HepG2 (cell line): ENCODE data around the gene NNAT. TPM values are rescaled to one million over a fixed set of nuclear protein-coding genes. Genes with fewer than 3 reads are reported as not detected.

ENCODE experiments used
- FIP1L1 ChIP-seq: fragments of 200-400 bp; formaldehyde crosslinking; IDR thresholded peaks from 2 replicates; pipeline ENCODE4 v1.6.1; 2018; ENCODE audit warnings: low read depth, mild to moderate bottlenecking, low read length, moderate library complexity, borderline replicate concordance; ENCODE audit not compliant: insufficient read depth
- MZF1 ChIP-seq: sonication (generic); formaldehyde crosslinking; IDR thresholded peaks from 2 replicates; pipeline ENCODE4 v1.8.1; 2023; ENCODE audit warnings: mild to moderate bottlenecking, missing genetic modification reagents, borderline replicate concordance
- PITX1 ChIP-seq: sonication (generic); formaldehyde crosslinking; IDR thresholded peaks from 2 replicates; pipeline ENCODE4 v1.5.1; 2020; ENCODE audit warnings: mild to moderate bottlenecking, missing genetic modification reagents
- RBFOX2 ChIP-seq: fragments of 200-400 bp; formaldehyde crosslinking; IDR thresholded peaks from 2 replicates; pipeline ENCODE4 v1.6.1; 2017; ENCODE audit warnings: low read depth, mild to moderate bottlenecking, low read length
- RFXAP ChIP-seq: sonication (generic); formaldehyde crosslinking; IDR thresholded peaks from 2 replicates; pipeline ENCODE4 v1.4.0; 2020; ENCODE audit warnings: missing genetic modification reagents, borderline replicate concordance
- ZMYM2 ChIP-seq: sonication (generic); formaldehyde crosslinking; IDR thresholded peaks from 2 replicates; pipeline ENCODE4 v1.8.0; 2022; ENCODE audit warnings: mild to moderate bottlenecking, missing genetic modification reagents
- ZNF30 ChIP-seq: sonication (generic); formaldehyde crosslinking; IDR thresholded peaks from 2 replicates; pipeline ENCODE4 v1.5.0; 2020; ENCODE audit warnings: mild to moderate bottlenecking, missing genetic modification reagents
- polyA plus RNA-seq, 8 experiments: library from polyadenylated mRNA; depleted of rRNA in 3 of 8; stranded (reverse) in 7 of 8; unstranded in 1 of 8; fragments of >200 nt; fragmentation: Illumina TruSeq in 4 of 8; extraction: Trizol in 4 of 8; gene quantifications; 2 replicates each; pipeline versions ENCODE4 v1.2.1 to v1.2.3, GENCODE V29; 2011 to 2016; ENCODE audit warnings: low read depth in 4 of 8, missing spikeins in 1 of 8, mixed read lengths in 1 of 8; ENCODE audit not compliant: insufficient read depth in 1 of 8
- total RNA-seq, 5 experiments: library from RNA; depleted of rRNA; stranded (reverse); fragments of >200 nt; fragmentation: Illumina TruSeq; extraction: Trizol; gene quantifications; 2 replicates each; pipeline ENCODE4 v1.2.3, GENCODE V29; 2016; ENCODE audit warnings: low read depth in 1 of 5
- TF ChIP-seq, protein P1 (sequence below): sonication (generic); formaldehyde crosslinking; IDR thresholded peaks from 2 replicates; pipeline ENCODE4 v1.4.0; 2020; ENCODE audit warnings: mild to moderate bottlenecking, missing genetic modification reagents
- TF ChIP-seq, protein P2 (sequence below): sonication (generic); formaldehyde crosslinking; IDR thresholded peaks from 2 replicates; pipeline ENCODE4 v1.5.0; 2020; ENCODE audit warnings: missing genetic modification reagents

Gene NNAT
- total and polyA plus RNA-seq, 2 of the 13 experiments (the other 11 are each of a cell fraction or from before 2014, with no cell fraction given): not detected

DNA sequence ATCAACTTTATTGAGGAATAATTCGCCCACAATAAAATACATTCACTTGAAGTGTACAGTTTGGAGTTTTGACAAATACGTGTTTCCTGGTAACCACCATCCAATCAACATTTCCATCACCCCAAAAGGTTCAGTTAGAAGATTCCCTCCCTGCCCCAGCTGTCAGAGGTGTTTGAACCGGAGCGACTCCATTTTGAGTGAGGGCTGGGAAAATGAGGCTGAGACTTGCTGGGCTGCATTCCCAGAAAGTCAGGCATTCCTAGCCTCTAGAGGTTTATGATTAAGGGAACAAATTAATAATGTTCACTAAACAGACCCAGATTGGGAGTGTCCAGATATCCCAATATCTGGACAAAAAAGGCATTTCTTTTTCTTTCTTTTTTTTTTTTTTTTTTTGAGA is 39.6 kb downstream of the NNAT start (continued):
- TF ChIP-seq, protein P1, sequence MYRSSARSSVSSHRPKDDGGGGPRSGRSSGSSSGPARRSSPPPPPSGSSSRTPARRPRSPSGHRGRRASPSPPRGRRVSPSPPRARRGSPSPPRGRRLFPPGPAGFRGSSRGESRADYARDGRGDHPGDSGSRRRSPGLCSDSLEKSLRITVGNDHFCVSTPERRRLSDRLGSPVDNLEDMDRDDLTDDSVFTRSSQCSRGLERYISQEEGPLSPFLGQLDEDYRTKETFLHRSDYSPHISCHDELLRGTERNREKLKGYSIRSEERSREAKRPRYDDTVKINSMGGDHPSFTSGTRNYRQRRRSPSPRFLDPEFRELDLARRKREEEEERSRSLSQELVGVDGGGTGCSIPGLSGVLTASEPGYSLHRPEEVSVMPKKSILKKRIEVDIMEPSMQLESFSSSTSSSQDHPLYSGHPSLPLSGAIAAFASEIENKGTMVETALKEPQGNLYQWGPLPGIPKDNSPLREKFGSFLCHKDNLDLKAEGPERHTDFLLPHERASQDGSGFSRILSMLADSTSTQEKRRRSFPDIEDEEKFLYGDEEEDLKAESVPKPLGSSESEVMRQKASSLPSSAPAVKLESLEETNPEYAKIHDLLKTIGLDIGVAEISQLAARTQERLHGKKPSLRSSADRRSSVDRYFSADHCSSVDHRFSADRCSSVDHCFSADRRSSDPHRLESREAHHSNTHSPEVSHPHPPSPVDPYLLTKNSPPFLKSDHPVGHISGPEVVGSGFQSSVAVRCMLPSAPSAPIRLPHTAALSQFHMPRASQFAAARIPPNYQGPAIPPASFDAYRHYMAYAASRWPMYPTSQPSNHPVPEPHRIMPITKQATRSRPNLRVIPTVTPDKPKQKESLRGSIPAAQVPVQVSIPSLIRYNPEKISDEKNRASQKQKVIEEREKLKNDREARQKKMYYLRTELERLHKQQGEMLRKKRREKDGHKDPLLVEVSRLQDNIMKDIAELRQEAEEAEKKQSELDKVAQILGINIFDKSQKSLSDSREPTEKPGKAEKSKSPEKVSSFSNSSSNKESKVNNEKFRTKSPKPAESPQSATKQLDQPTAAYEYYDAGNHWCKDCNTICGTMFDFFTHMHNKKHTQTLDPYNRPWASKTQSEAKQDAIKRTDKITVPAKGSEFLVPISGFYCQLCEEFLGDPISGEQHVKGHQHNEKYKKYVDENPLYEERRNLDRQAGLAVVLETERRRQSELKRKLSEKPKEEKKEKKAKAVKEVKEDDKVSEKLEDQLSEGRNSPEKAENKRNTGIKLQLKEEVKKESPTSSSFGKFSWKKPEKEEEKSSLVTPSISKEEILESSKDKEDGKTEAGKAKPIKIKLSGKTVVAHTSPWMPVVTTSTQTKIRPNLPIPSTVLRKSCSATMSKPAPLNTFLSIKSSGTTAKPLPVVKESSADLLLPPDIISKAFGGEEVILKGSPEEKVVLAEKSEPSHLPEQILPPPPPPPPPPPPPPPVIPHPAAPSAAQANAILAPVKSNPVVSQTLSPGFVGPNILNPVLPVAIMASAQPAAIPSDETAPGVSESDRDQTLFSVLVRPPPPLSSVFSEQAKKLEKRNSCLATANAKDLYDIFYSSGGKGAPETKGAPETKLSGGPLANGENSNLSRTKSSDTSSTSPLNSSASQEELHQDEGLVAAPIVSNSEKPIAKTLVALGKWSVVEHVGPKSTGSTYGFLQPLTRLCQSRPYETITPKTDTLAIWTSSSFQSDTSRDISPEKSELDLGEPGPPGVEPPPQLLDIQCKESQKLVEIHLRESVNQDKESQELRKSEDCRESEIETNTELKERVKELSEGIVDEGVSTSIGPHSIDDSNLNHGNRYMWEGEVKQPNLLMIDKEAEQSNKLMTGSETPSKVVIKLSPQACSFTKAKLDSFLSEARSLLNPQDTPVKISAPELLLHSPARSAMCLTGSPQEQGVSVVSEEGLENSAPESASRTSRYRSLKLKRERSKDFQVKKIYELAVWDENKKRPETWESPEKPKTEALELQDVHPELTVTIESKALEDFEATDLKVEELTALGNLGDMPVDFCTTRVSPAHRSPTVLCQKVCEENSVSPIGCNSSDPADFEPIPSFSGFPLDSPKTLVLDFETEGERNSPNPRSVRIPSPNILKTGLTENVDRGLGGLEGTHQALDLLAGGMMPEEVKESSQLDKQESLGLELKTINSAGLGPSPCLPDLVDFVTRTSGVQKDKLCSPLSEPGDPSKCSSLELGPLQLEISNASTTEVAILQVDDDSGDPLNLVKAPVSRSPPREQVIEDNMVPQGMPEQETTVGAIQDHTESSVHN (CRISPR knock-in tag): no peak
- TF ChIP-seq, protein P2, sequence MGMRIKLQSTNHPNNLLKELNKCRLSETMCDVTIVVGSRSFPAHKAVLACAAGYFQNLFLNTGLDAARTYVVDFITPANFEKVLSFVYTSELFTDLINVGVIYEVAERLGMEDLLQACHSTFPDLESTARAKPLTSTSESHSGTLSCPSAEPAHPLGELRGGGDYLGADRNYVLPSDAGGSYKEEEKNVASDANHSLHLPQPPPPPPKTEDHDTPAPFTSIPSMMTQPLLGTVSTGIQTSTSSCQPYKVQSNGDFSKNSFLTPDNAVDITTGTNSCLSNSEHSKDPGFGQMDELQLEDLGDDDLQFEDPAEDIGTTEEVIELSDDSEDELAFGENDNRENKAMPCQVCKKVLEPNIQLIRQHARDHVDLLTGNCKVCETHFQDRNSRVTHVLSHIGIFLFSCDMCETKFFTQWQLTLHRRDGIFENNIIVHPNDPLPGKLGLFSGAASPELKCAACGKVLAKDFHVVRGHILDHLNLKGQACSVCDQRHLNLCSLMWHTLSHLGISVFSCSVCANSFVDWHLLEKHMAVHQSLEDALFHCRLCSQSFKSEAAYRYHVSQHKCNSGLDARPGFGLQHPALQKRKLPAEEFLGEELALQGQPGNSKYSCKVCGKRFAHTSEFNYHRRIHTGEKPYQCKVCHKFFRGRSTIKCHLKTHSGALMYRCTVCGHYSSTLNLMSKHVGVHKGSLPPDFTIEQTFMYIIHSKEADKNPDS (CRISPR knock-in tag): no peak
- TF ChIP-seq MZF1 (no peak), RFXAP (CRISPR knock-in tag) (no peak), PITX1 (CRISPR knock-in tag) (no peak), ZMYM2 (CRISPR knock-in tag) (no peak), FIP1L1 (no peak), RBFOX2 (no peak), ZNF30 (CRISPR knock-in tag) (no peak)
